Mesenchymal stem cell (in vitro differentiated cells and primary cell): ENCODE data around the gene ITCH.
"Not testable (repeated sequence)": the region's sequence is repeated elsewhere in the genome, so short reads cannot be mapped to it uniquely, and the experiment has no call there.

Source experiments
- DNase-seq: peaks from one replicate; pipeline ENCODE4 v3.0.0-alpha.2; 2013
- H2AFZ ChIP-seq: one replicate; pipeline ENCODE4 v1.6.1; 2013; ENCODE audit warnings: low read depth, mild to moderate bottlenecking, control low read depth, inconsistent platforms, low read length, moderate library complexity
- H2AK5ac ChIP-seq: 2 replicates; pipeline ENCODE4 v1.6.1; 2013; ENCODE audit warnings: low read length, moderate library complexity, mild to moderate bottlenecking, inconsistent platforms; ENCODE audit not compliant: severe bottlenecking
- H2BK120ac ChIP-seq: one replicate; pipeline ENCODE4 v1.6.1; 2013; ENCODE audit warnings: low read depth, mild to moderate bottlenecking, inconsistent platforms, low read length, moderate library complexity
- H2BK12ac ChIP-seq, 2 experiments: one replicate each; pipeline ENCODE4 v1.6.1; 2013; ENCODE audit warnings: inconsistent platforms in 2 of 2, low read length in 2 of 2, mild to moderate bottlenecking in 2 of 2, moderate library complexity in 2 of 2, control low read depth in 1 of 2
- H2BK15ac ChIP-seq: one replicate; pipeline ENCODE4 v1.6.1; 2013; ENCODE audit warnings: mild to moderate bottlenecking, low read depth, inconsistent platforms; ENCODE audit not compliant: poor library complexity, severe bottlenecking
- H2BK5ac ChIP-seq: 2 replicates; pipeline ENCODE4 v1.6.1; 2013; ENCODE audit warnings: low read depth, mild to moderate bottlenecking, low read length, control low read depth, inconsistent platforms; ENCODE audit not compliant: poor library complexity, severe bottlenecking
- H3K14ac ChIP-seq, 2 experiments: one replicate each; pipeline ENCODE4 v1.6.1; 2013; ENCODE audit warnings: inconsistent platforms in 2 of 2, low read length in 2 of 2, control low read depth in 1 of 2, mild to moderate bottlenecking in 1 of 2, moderate library complexity in 1 of 2
- H3K18ac ChIP-seq, 2 experiments: one replicate each; pipeline ENCODE4 v1.6.1; 2013; ENCODE audit warnings: inconsistent platforms in 2 of 2, low read length in 2 of 2, control low read depth in 1 of 2, low read depth in 1 of 2, mild to moderate bottlenecking in 1 of 2
- H3K23ac ChIP-seq, 2 experiments: one replicate each; pipeline ENCODE4 v1.6.1; 2013; ENCODE audit warnings: inconsistent platforms in 2 of 2, low read length in 2 of 2, mild to moderate bottlenecking in 2 of 2, moderate library complexity in 2 of 2, control low read depth in 1 of 2
- H3K27ac ChIP-seq: 2 replicates; pipeline ENCODE4 v1.5.1; 2013; ENCODE audit warnings: mild to moderate bottlenecking, moderate library complexity, low read length, control low read depth, inconsistent platforms; ENCODE audit not compliant: poor library complexity, severe bottlenecking
- H3K27me3 ChIP-seq, 2 experiments: 2 replicates each; pipeline versions ENCODE4 v1.6.1 to v1.7.0; 2013; ENCODE audit warnings: low read length in 2 of 2, mild to moderate bottlenecking in 2 of 2, moderate library complexity in 2 of 2, control low read depth in 1 of 2, inconsistent platforms in 1 of 2; ENCODE audit not compliant: control insufficient read depth in 1 of 2, insufficient read depth in 1 of 2
- H3K36me3 ChIP-seq, 2 experiments: 2 replicates each; pipeline versions ENCODE4 v1.6.1 to v1.7.0; 2013; ENCODE audit warnings: low read length in 2 of 2, control low read depth in 1 of 2, inconsistent platforms in 1 of 2, low read depth in 1 of 2, mild to moderate bottlenecking in 1 of 2; ENCODE audit not compliant: insufficient read depth in 2 of 2, control insufficient read depth in 1 of 2
- H3K4ac ChIP-seq, 2 experiments: one replicate each; pipeline ENCODE4 v1.6.1; 2013; ENCODE audit warnings: inconsistent platforms in 2 of 2, low read length in 2 of 2, mild to moderate bottlenecking in 2 of 2, moderate library complexity in 2 of 2, control low read depth in 1 of 2, low read depth in 1 of 2
- H3K4me1 ChIP-seq: 2 replicates; pipeline ENCODE4 v1.6.1; 2013; ENCODE audit warnings: low read depth, low read length, control low read depth; ENCODE audit not compliant: control insufficient read depth, insufficient read depth
- H3K4me2 ChIP-seq: 2 replicates; pipeline ENCODE4 v1.6.1; 2013; ENCODE audit warnings: low read length, mild to moderate bottlenecking, inconsistent platforms; ENCODE audit not compliant: poor library complexity, severe bottlenecking
- H3K4me3 ChIP-seq, 2 experiments: 2 replicates each; pipeline versions ENCODE4 v1.5.1 to v1.7.0; 2013; ENCODE audit warnings: low read length in 2 of 2, mild to moderate bottlenecking in 2 of 2, control low read depth in 1 of 2, low read depth in 1 of 2; ENCODE audit not compliant: insufficient read depth in 1 of 2
- H3K79me1 ChIP-seq: replicated peaks from 2 replicates; pipeline ENCODE4 v1.6.1; 2013; ENCODE audit warnings: mild to moderate bottlenecking, control low read depth, low read length, inconsistent platforms; ENCODE audit not compliant: poor library complexity, severe bottlenecking
- H3K9ac ChIP-seq: 2 replicates; pipeline ENCODE4 v1.7.0; 2013; ENCODE audit warnings: mild to moderate bottlenecking, low read length, moderate library complexity
- H3K9me3 ChIP-seq: 2 replicates; pipeline ENCODE4 v1.7.0; 2013; ENCODE audit warnings: mild to moderate bottlenecking, low read length; ENCODE audit not compliant: control insufficient read depth
- H4K8ac ChIP-seq: one replicate; pipeline ENCODE4 v1.6.1; 2013; ENCODE audit warnings: inconsistent platforms, mild to moderate bottlenecking, low read length, moderate library complexity
- H4K91ac ChIP-seq: one replicate; pipeline ENCODE4 v1.6.1; 2013; ENCODE audit warnings: mild to moderate bottlenecking, low read length, inconsistent platforms
- WGBS: methylation state at CpG from one replicate; pipeline ENCODE4 v1.1.7; 2013; ENCODE audit warnings: mixed read lengths; 5-methylcytosine and 5-hydroxymethylcytosine counted together

Gene ITCH

DNA sequence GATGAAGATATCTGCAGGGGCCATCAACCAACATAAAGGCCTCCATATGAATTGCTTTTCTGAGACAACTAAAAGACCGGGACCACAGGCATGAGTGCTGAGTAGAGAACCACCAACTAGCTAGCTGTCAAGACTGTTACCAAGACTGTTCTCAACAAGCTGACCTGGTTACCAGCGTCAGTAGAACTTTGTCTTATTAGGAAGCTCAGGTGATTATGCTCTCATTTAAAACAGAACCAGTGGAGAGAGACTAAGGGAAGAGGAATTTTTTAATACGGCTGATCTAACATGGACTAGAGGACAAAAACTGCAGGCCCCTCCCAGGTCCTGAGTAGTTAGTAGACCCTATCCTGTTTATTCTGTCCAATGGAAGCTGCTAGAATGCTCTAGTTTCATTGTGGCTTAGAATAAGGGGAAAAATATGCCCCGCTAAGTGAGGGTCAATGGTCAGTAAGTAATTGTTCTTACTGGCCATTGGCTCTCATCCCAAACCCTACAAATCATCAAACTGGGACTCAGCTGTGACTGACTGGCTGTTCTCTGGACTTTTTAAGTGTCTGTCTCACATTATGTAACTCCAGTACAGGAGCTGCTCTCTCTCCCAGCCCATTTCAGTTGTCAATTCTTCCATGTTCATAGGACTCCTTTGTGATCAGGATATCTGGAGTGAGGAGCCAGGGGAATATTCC, 149.3 kb downstream of the ITCH start:
- Histone ChIP-seq H3K27me3 (no peaks in the 10 kb centered on the region), H3K4me3 (no peak overlapping the region), H2BK12ac (no peak overlapping the region), H2AK5ac (no peak overlapping the region), H4K91ac (no peak overlapping the region), H2BK120ac (no peak overlapping the region), H2BK15ac (no peak overlapping the region), H2BK5ac (no peak overlapping the region), H3K79me1 (peaks cover 7% of the 10 kb centered on the region), H3K4ac (no peak overlapping the region), H3K9ac (peak overlapping the region; percentile 0), H3K36me3 (peaks cover 0 to 56% of the 10 kb centered on the region in 2 experiments), H3K9me3 (no peaks in the 10 kb centered on the region), H3K14ac (no peak overlapping the region), H2AFZ (no peak overlapping the region), H3K27ac (peak overlapping the region; percentile 82), H4K8ac (no peak overlapping the region), H3K23ac (no peak overlapping the region), H3K4me2 (peak overlapping the region; percentile 54), H3K18ac (no peak overlapping the region), H3K4me1 (peaks cover 5% of the 10 kb centered on the region)
- peak; percentile 43 for DNase-seq
- WGBS = 95% methylated on average over 4 of the region's 4 CpGs

DNA sequence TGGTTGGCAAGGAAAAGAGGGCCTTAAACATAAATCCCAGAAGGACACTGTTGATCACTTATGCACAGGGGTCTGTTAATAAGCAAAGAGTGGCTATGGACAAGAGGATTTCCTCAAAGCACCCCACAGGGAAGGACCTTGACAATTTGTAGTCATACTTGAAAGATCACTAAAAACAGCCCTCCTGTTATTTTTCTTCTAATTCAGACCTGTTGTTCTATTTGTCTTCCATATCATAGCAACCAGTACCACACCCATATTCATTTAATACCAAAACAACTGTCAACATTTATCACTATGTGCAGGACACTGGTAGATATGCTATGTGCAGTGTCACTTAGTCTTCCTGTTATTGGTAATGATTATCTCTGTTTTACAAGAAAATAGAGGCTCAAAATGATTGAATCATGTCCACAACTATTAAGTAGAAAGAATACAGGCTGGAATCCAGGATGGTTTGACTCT, 149.9 kb downstream of the ITCH start:
- Histone ChIP-seq H3K27ac (peak overlapping the region; percentile 82), H2AFZ (no peak overlapping the region), H4K8ac (no peak overlapping the region), H3K4me1 (peaks cover 9% of the 10 kb centered on the region), H2BK120ac (no peak overlapping the region), H3K36me3 (peaks cover 0 to 52% of the 10 kb centered on the region in 2 experiments), H3K9me3 (no peaks in the 10 kb centered on the region), H2BK12ac (no peak overlapping the region), H3K9ac (peak overlapping the region; percentile 0), H3K18ac (no peak overlapping the region), H3K4me3 (no peak overlapping the region), H3K79me1 (peaks cover 7% of the 10 kb centered on the region), H2BK15ac (no peak overlapping the region), H3K14ac (no peak overlapping the region), H2BK5ac (no peak overlapping the region), H3K27me3 (no peaks in the 10 kb centered on the region), H3K4ac (no peak overlapping the region), H3K4me2 (no peak overlapping the region), H3K23ac (no peak overlapping the region), H2AK5ac (no peak overlapping the region), H4K91ac (no peak overlapping the region)
- peak; percentile 21 for DNase-seq

DNA sequence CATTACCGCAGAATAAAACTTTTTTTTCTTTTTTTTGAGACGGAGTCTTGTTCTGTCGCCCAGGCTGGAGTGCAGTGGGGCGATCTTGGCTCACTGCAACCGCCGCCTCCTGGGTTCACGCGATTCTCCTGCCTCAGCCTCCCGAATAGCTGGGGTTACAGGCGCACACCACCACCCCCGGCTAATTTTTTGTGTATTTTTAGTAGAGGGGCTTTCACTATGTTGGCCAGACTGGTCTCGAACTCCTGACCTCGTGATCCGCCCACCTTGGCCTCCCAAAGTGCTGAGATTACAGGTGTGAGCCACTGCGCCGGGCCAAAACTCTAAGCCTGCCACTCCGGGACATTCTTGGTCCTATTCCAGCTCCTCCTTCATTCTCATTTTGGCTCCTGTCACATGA, 151.0 kb downstream of the ITCH start:
- H2BK5ac ChIP-seq, H3K9me3 ChIP-seq, H3K4me2 ChIP-seq, H4K8ac ChIP-seq, H3K18ac ChIP-seq, H3K9ac ChIP-seq, H3K14ac ChIP-seq, DNase-seq, H4K91ac ChIP-seq, H3K79me1 ChIP-seq, H2AK5ac ChIP-seq, H3K4me1 ChIP-seq, H2BK120ac ChIP-seq, H3K4ac ChIP-seq, H2BK12ac ChIP-seq, H3K23ac ChIP-seq, H3K4me3 ChIP-seq, H2AFZ ChIP-seq, H3K27me3 ChIP-seq, H2BK15ac ChIP-seq: not testable (repeated sequence)
- peak overlapping the region; percentile 35 for H3K27ac ChIP-seq
- WGBS = 96% methylated on average over 17 of the region's 17 CpGs
- peaks cover 3 to 45% of the 10 kb centered on the region in 2 experiments for H3K36me3 ChIP-seq

DNA sequence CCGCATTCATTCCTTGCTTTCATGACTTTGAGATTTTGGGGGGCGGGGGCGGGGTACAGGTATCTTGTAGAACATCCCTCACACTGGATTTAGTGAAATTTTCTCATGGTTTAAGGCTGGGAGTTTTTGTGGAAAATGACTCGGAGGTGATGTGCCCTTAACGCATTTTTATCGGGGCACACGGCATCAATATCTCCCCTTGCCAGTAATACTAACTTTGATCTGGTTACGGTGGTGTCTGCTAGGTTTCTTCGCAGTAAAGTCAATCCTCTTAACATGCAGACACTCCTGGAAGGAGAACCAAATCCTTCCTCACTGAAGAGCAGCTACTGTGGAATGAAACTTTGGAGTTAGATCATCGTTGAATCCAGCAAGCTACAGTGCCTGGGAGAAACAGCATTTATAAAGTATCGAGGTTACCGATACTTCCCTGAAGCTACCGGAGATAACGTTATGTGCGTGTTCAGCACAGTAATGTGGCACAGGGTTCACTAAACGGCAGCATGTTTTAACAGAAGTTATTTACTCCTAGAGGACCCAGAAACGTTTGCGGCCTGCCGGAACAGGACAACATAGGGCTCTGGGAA, 151.9 kb downstream of the ITCH start:
- no peak overlapping the region for H3K23ac ChIP-seq
- no peak overlapping the region for H4K8ac ChIP-seq
- H3K14ac ChIP-seq = no peak overlapping the region

More for the DNA sequence above, 151.9 kb downstream of the ITCH start:
- Histone ChIP-seq H3K27ac (peak overlapping the region; percentile 98), H3K27me3 (no peaks in the 10 kb centered on the region), H3K36me3 (peaks cover 3 to 43% of the 10 kb centered on the region in 2 experiments), H3K9ac (peak overlapping the region; percentile 100), H2BK12ac (no peak overlapping the region), H2BK15ac (no peak overlapping the region), H3K4me2 (peak overlapping the region; percentile 71), H3K9me3 (no peaks in the 10 kb centered on the region), H2AFZ (no peak overlapping the region), H2BK120ac (no peak overlapping the region), H3K4me1 (peaks cover 9% of the 10 kb centered on the region), H3K4me3 (peak overlapping the region in 1 of 2 experiments; percentile 99), H4K91ac (no peak overlapping the region), H3K79me1 (peaks cover 5% of the 10 kb centered on the region), H2BK5ac (no peak overlapping the region), H3K18ac (peak overlapping the region in 1 of 2 experiments; percentile 97), H2AK5ac (no peak overlapping the region), H3K4ac (peak overlapping the region in 1 of 2 experiments; percentile 95)
- WGBS = 38% methylated on average over 19 of the region's 19 CpGs
- no peak for DNase-seq
